HepG2 (cell line): ENCODE measurements around the gene SF3B6. TPM values are rescaled to one million over a fixed set of nuclear protein-coding genes. Genes with fewer than 3 reads are reported as not detected.

Experiments used
- CEBPB ChIP-seq: IDR thresholded peaks from 2 replicates; pipeline ENCODE4 v1.6.1; 2011; ENCODE audit warnings: low read depth, low read length, improper control_type of control experiment, borderline replicate concordance
- DZIP1 ChIP-seq: sonication (generic); formaldehyde crosslinking; IDR thresholded peaks from 2 replicates; pipeline ENCODE4 v1.5.0; 2020; ENCODE audit warnings: mild to moderate bottlenecking, missing genetic modification reagents
- GTF2F1 ChIP-seq: fragments of 150-350 bp; IDR thresholded peaks from 2 replicates; pipeline ENCODE4 v1.6.1; 2014; ENCODE audit warnings: low read length
- NFKB2 ChIP-seq: sonication (generic); formaldehyde crosslinking; IDR thresholded peaks from 2 replicates; pipeline ENCODE4 v1.4.0; 2020; ENCODE audit warnings: missing genetic modification reagents, borderline replicate concordance
- NKX3-1 ChIP-seq: sonication (generic); formaldehyde crosslinking; IDR thresholded peaks from 2 replicates; pipeline ENCODE4 v1.5.0; 2020; ENCODE audit warnings: missing genetic modification reagents
- RARG ChIP-seq: sonication (generic); formaldehyde crosslinking; IDR thresholded peaks from 2 replicates; pipeline ENCODE4 v1.4.0; 2020; ENCODE audit warnings: low read depth, mild to moderate bottlenecking, missing genetic modification reagents
- THYN1 ChIP-seq: sonication (generic); formaldehyde crosslinking; IDR thresholded peaks from 2 replicates; pipeline ENCODE4 v1.8.1; 2023; ENCODE audit warnings: low read depth, mild to moderate bottlenecking, moderate library complexity, missing genetic modification reagents, borderline replicate concordance
- ZFP37 ChIP-seq: sonication (generic); formaldehyde crosslinking; IDR thresholded peaks from 2 replicates; pipeline ENCODE4 v1.4.0; 2020; ENCODE audit warnings: missing genetic modification reagents, borderline replicate concordance
- ZFP82 ChIP-seq: sonication (generic); formaldehyde crosslinking; IDR thresholded peaks from 2 replicates; pipeline ENCODE4 v1.5.1; 2020; ENCODE audit warnings: mild to moderate bottlenecking, missing genetic modification reagents, borderline replicate concordance
- ZNF33B ChIP-seq: sonication (generic); formaldehyde crosslinking; IDR thresholded peaks from 2 replicates; pipeline ENCODE4 v1.5.1; 2020; ENCODE audit warnings: mild to moderate bottlenecking, missing genetic modification reagents
- ZNF569 ChIP-seq: sonication (generic); formaldehyde crosslinking; IDR thresholded peaks from 2 replicates; pipeline ENCODE4 v1.5.0; 2020; ENCODE audit warnings: mild to moderate bottlenecking, missing genetic modification reagents, moderate library complexity, borderline replicate concordance
- ZNF572 ChIP-seq: sonication (generic); formaldehyde crosslinking; IDR thresholded peaks from 2 replicates; pipeline ENCODE4 v1.5.1; 2020; ENCODE audit warnings: mild to moderate bottlenecking, missing genetic modification reagents
- polyA plus RNA-seq, 8 experiments: library from polyadenylated mRNA; depleted of rRNA in 3 of 8; stranded (reverse) in 7 of 8; unstranded in 1 of 8; fragments of >200 nt; fragmentation: Illumina TruSeq in 4 of 8; extraction: Trizol in 4 of 8; gene quantifications; 2 replicates each; pipeline versions ENCODE4 v1.2.1 to v1.2.3, GENCODE V29; 2011 to 2016; ENCODE audit warnings: low read depth in 4 of 8, missing spikeins in 1 of 8, mixed read lengths in 1 of 8; ENCODE audit not compliant: insufficient read depth in 1 of 8
- total RNA-seq, 5 experiments: library from RNA; depleted of rRNA; stranded (reverse); fragments of >200 nt; fragmentation: Illumina TruSeq; extraction: Trizol; gene quantifications; 2 replicates each; pipeline ENCODE4 v1.2.3, GENCODE V29; 2016; ENCODE audit warnings: low read depth in 1 of 5
- TF ChIP-seq, protein P1 (sequence below): sonication (generic); formaldehyde crosslinking; IDR thresholded peaks from 2 replicates; pipeline ENCODE4 v1.4.0; 2020; ENCODE audit warnings: missing genetic modification reagents, borderline replicate concordance
- TF ChIP-seq, protein P2 (sequence below): sonication (generic); formaldehyde crosslinking; IDR thresholded peaks from 2 replicates; pipeline ENCODE4 v1.5.1; 2020; ENCODE audit warnings: mild to moderate bottlenecking, missing genetic modification reagents, borderline replicate concordance
- TF ChIP-seq, protein P3 (sequence below): sonication (generic); formaldehyde crosslinking; IDR thresholded peaks from 2 replicates; pipeline ENCODE4; 2020; ENCODE audit warnings: missing genetic modification reagents, mild to moderate bottlenecking, borderline replicate concordance
- TF ChIP-seq, protein P4 (sequence below): sonication (generic); formaldehyde crosslinking; IDR thresholded peaks from 2 replicates; pipeline ENCODE4 v1.5.0; 2020; ENCODE audit warnings: missing genetic modification reagents, mild to moderate bottlenecking, borderline replicate concordance

SF3B6 gene
- total and polyA plus RNA-seq, 2 of the 13 experiments (the other 11 are each of a cell fraction or from before 2014, with no cell fraction given), result 177 to 182 TPM

DNA sequence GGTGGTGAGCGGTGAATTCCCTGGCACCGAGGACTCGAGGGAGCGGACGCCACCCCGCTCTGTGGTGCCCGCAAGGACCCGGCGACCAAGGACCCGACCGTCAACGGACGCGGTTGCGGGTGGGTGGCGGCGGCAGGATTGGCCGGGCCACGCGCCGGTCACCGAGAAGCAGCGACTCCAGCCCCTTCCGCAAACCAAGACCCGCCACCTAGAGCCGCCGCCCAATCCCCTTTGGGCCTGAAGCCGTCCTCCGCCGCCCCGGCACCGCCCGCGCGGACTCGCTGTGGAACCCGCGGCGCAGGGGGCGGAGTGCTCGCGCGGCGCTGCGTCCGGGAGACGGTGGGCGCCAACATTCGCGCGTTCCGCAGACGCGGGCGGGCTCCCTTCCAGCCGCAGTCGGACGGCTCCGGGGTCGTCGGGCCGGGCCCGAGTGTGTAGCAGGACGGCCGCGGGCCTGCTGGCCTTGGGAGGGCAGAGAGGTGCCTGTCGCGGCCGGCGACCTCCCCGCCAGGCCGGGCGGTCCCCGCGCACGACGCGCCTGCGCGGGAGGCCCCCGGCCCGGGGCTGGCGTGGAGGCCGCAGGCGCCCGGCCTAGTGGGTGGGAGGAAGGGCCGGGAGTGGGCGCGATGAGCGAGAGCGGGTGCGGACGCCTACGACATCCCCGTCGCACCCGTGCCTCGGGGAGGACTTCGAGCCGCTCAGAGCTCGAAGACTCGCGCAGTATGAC is 47.2 kb upstream of the SF3B6 start, which contains the start of the genes FAM228B and PFN4 (continued):
- no peak for TF ChIP-seq ZNF33B (CRISPR knock-in tag)
- TF ChIP-seq, protein P1, sequence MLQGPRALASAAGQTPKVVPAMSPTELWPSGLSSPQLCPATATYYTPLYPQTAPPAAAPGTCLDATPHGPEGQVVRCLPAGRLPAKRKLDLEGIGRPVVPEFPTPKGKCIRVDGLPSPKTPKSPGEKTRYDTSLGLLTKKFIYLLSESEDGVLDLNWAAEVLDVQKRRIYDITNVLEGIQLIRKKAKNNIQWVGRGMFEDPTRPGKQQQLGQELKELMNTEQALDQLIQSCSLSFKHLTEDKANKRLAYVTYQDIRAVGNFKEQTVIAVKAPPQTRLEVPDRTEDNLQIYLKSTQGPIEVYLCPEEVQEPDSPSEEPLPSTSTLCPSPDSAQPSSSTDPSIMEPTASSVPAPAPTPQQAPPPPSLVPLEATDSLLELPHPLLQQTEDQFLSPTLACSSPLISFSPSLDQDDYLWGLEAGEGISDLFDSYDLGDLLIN (CRISPR knock-in tag), result no peak; the same call in 1 of the 2 replicates
- TF ChIP-seq, protein P2, sequence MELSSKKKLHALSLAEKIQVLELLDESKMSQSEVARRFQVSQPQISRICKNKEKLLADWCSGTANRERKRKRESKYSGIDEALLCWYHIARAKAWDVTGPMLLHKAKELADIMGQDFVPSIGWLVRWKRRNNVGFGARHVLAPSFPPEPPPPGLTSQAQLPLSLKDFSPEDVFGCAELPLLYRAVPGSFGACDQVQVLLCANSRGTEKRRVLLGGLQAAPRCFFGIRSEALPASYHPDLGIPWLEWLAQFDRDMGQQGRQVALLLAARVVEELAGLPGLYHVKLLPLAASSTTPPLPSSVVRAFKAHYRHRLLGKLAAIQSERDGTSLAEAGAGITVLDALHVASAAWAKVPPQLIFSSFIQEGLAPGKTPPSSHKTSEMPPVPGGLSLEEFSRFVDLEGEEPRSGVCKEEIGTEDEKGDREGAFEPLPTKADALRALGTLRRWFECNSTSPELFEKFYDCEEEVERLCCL (CRISPR knock-in tag), result peak; percentile 9; the same call in 1 of the 2 replicates
- TF ChIP-seq GTF2F1, result no peak
- peak; percentile 83; the same call in 1 of the 2 replicates for TF ChIP-seq NFKB2 (CRISPR knock-in tag)
- TF ChIP-seq ZNF572 (CRISPR knock-in tag), result 0 out of 2 replicates have a peak, but pooled peaks have one; percentile 76
- peak; percentile 71; the same call in 1 of the 2 replicates for TF ChIP-seq NKX3-1 (CRISPR knock-in tag)
- peak; percentile 19; the same call in 1 of the 2 replicates for TF ChIP-seq ZFP37 (CRISPR knock-in tag)
- TF ChIP-seq THYN1, result no peak
- TF ChIP-seq ZFP82, result peak; percentile 83; the same call in 1 of the 2 replicates
- no peak for TF ChIP-seq ZNF569
- no peak for TF ChIP-seq CEBPB
- TF ChIP-seq, protein P3, sequence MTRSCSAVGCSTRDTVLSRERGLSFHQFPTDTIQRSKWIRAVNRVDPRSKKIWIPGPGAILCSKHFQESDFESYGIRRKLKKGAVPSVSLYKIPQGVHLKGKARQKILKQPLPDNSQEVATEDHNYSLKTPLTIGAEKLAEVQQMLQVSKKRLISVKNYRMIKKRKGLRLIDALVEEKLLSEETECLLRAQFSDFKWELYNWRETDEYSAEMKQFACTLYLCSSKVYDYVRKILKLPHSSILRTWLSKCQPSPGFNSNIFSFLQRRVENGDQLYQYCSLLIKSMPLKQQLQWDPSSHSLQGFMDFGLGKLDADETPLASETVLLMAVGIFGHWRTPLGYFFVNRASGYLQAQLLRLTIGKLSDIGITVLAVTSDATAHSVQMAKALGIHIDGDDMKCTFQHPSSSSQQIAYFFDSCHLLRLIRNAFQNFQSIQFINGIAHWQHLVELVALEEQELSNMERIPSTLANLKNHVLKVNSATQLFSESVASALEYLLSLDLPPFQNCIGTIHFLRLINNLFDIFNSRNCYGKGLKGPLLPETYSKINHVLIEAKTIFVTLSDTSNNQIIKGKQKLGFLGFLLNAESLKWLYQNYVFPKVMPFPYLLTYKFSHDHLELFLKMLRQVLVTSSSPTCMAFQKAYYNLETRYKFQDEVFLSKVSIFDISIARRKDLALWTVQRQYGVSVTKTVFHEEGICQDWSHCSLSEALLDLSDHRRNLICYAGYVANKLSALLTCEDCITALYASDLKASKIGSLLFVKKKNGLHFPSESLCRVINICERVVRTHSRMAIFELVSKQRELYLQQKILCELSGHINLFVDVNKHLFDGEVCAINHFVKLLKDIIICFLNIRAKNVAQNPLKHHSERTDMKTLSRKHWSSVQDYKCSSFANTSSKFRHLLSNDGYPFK (CRISPR knock-in tag), result no peak; the same call in 1 of the 2 replicates
- no peak for TF ChIP-seq RARG (CRISPR knock-in tag)
- TF ChIP-seq, protein P4, sequence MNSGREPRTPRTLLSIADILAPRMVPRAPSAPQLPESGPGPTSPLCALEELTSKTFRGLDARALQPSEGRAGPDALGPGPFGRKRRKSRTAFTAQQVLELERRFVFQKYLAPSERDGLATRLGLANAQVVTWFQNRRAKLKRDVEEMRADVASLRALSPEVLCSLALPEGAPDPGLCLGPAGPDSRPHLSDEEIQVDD, result peak; percentile 55; the same call in 1 of the 2 replicates
- TF ChIP-seq DZIP1, result peak; percentile 80; the same call in 1 of the 2 replicates
